WI38 (cell line): ENCODE measurements around the gene APBA2.

Experiments used
- H3K4me3 ChIP-seq: 2 replicates; pipeline ENCODE4 v1.5.1; 2011; ENCODE audit warnings: low read depth, mild to moderate bottlenecking, control low read depth, low read length
- CTCF ChIP-seq: IDR thresholded peaks from 2 replicates; pipeline ENCODE4 v1.5.1; 2012; ENCODE audit warnings: low read depth, mild to moderate bottlenecking, control low read depth, low read length

The APBA2 gene

GRCh38 chr15:29071882-29072273 is 186.1 kb downstream of the APBA2 start:
- no peak overlapping the region for H3K4me3 ChIP-seq
- no peak for TF ChIP-seq CTCF

- no peak for TF ChIP-seq CTCF
- no peak overlapping the region for H3K4me3 ChIP-seq
Measured at GRCh38 chr15:29072444-29072843, 186.7 kb downstream of the APBA2 start.

GRCh38 chr15:29074045-29074444 is 188.3 kb downstream of the APBA2 start:
- TF ChIP-seq CTCF = no peak
- H3K4me3 ChIP-seq = no peak overlapping the region

GRCh38 chr15:29078541-29078940 is 192.8 kb downstream of the APBA2 start:
- no peak for TF ChIP-seq CTCF
- H3K4me3 ChIP-seq = no peak overlapping the region

GRCh38 chr15:29079479-29079878 is 193.7 kb downstream of the APBA2 start:
- TF ChIP-seq CTCF = no peak
- H3K4me3 ChIP-seq = no peak overlapping the region

GRCh38 chr15:29081781-29082180 is 196.0 kb downstream of the APBA2 start:
- no peak overlapping the region for H3K4me3 ChIP-seq
- no peak for TF ChIP-seq CTCF

GRCh38 chr15:29083161-29083560 is 197.4 kb downstream of the APBA2 start:
- no peak for TF ChIP-seq CTCF
- H3K4me3 ChIP-seq = no peak overlapping the region
